HG02571 (cell line): ENCODE measurements around the gene CC2D1B.

Experiments used
- ATAC-seq: cut with Tn5 transposase; IDR thresholded peaks from one replicate; pipeline ENCODE4 v1.9.1; 2021; ENCODE audit warnings: mild to moderate bottlenecking, moderate library complexity; ENCODE audit not compliant: unreplicated experiment

Gene CC2D1B

DNA sequence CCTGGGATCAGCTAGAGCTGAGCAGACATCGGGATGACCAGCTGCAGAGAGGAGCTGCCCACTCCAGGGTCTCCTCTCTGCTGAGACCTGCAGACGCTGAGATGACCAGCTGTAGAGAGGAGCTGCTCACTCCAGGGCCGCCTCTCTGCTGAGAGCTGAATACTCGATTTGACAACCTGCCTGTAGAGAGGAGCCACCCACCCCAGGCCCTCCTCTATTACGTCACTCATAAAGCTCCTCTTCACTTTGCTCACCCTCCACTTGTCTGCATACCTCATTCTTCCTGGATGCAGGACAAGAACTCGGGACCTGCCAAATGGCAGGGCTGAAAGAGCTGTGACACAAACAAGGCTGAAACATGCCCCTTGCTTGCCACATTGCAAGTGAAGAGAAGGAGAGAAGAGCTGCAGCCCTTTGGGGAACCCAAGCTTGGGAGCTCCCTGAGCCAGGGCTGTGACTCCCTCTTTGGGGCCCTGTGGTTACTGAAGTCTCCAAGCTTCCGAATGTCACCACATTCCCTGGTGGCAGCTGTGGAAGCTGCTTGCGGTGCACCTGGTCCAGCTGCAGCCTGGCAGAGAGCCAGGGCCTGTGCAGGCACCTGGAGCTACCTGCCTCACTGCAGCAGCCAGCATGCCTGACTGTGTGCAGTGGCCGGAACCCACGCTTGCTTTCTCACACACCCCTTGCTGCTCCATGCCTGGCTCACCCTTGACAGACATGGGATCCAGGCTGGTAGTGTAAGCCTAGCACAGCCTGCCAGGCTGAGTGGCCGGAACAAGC lies 59.6 kb downstream of the CC2D1B start:
- ATAC-seq = no peak

DNA sequence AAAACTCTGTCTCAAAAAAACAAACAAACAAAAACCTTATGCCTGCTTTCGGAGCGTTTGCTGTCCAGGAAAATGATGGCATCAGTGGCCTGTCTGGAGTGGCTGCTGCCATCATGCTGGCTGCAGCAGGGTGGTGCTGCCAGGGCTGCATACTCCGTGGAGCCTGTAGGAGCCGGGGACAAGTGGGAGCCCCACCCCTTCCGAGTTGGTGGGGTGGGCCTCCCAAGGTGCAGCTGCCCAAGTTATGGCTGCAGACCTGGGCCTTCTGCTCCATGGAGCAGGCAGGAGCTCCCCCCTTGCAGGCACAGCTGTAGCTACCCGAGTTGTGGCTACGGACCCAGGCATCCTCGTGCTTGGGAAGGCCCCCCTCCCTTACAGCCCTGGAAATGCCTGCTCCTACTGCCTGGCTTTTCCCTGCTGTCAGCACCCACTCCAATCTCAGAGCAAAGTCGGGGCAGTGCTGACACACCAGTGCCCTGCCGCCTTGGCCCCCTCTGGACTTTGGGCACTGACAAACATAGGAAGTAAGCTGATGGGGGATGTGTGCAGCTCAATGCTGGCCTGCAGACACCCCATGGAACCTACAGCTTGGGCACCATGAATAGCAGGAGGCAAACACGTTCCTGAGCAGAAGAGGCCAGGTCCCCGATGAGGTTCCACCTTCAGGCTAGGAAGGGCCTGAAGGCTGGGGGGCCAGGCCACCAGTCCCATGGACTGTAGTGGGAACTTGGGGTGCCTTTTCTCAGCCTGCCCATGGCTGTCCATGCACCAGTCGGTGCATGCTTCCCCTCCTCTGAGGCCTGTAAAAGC lies 60.4 kb downstream of the CC2D1B start:
- ATAC-seq = no peak
